DOHH2 (cell line): ENCODE results near the gene NFU1.

Experiments
- H3F3A ChIP-seq: fragments of 200-600 bp; sonication (generic), shearing (Covaris generic); 2 replicates; pipeline ENCODE4 v1.6.0; 2016; ENCODE audit warnings: antibody characterized with exemption, mild to moderate bottlenecking; ENCODE audit not compliant: control insufficient read depth, insufficient read depth
- H3K27ac ChIP-seq: fragments of 200-600 bp; sonication (generic); 2 replicates; pipeline ENCODE4 v1.5.1; 2014; ENCODE audit warnings: low read depth, mild to moderate bottlenecking, low read length, moderate library complexity
- H3K27me3 ChIP-seq: fragments of 200-600 bp; sonication (generic); 2 replicates; pipeline ENCODE4 v1.6.1; 2014; ENCODE audit warnings: mild to moderate bottlenecking, low read length, mixed read lengths; ENCODE audit not compliant: control insufficient read depth
- H3K36me3 ChIP-seq: fragments of 200-600 bp; sonication (generic); 2 replicates; pipeline ENCODE4 v1.6.1; 2014; ENCODE audit warnings: mild to moderate bottlenecking, low read length, moderate library complexity, mixed read lengths; ENCODE audit not compliant: control insufficient read depth
- H3K4me1 ChIP-seq: fragments of 200-600 bp; sonication (generic); 2 replicates; pipeline ENCODE4 v1.6.1; 2014; ENCODE audit warnings: mild to moderate bottlenecking, low read length, mixed read lengths; ENCODE audit not compliant: control insufficient read depth
- H3K4me2 ChIP-seq: fragments of 200-600 bp; sonication (generic); 2 replicates; pipeline ENCODE4 v1.6.0; 2014; ENCODE audit warnings: mild to moderate bottlenecking, low read length, moderate library complexity
- H3K4me3 ChIP-seq: fragments of 200-600 bp; sonication (generic); 2 replicates; pipeline ENCODE4 v1.5.1; 2014; ENCODE audit warnings: mild to moderate bottlenecking, low read length, mixed read lengths
- H3K79me2 ChIP-seq: fragments of 200-600 bp; sonication (generic); 2 replicates; pipeline ENCODE4 v1.6.1; 2014; ENCODE audit warnings: mild to moderate bottlenecking, low read length, mixed read lengths; ENCODE audit not compliant: control insufficient read depth
- H3K9me2 ChIP-seq: fragments of 200-600 bp; sonication (generic); replicated peaks from 2 replicates; pipeline ENCODE4 v1.6.1; 2014; ENCODE audit warnings: mild to moderate bottlenecking, low read length, mixed read lengths; ENCODE audit not compliant: control insufficient read depth
- H3K9me3 ChIP-seq: fragments of 200-600 bp; sonication (generic); 2 replicates; pipeline ENCODE4 v1.6.1; 2014; ENCODE audit warnings: antibody characterized with exemption, low read length, mixed read lengths; ENCODE audit not compliant: control insufficient read depth, insufficient read depth
- H4K20me1 ChIP-seq: fragments of 200-600 bp; sonication (generic); 2 replicates; pipeline ENCODE4 v1.6.0; 2014; ENCODE audit warnings: low read depth, mild to moderate bottlenecking, antibody characterized with exemption, low read length, moderate library complexity; ENCODE audit not compliant: control insufficient read depth, insufficient read depth
- EZH2phosphoT487 ChIP-seq: fragments of 200-600 bp; sonication (generic); IDR thresholded peaks from 2 replicates; pipeline ENCODE4 v1.6.1; 2017; ENCODE audit warnings: borderline replicate concordance, mild to moderate bottlenecking, antibody characterized with exemption, low read length, moderate library complexity, mixed read lengths
- TF ChIP-seq, protein P1 (sequence below): fragments of 200-600 bp; sonication (generic); IDR thresholded peaks from one replicate; pipeline ENCODE4 v1.5.1; 2014; ENCODE audit warnings: antibody characterized with exemption, mild to moderate bottlenecking, low read depth, low read length; ENCODE audit not compliant: poor library complexity, severe bottlenecking

The NFU1 gene

DNA sequence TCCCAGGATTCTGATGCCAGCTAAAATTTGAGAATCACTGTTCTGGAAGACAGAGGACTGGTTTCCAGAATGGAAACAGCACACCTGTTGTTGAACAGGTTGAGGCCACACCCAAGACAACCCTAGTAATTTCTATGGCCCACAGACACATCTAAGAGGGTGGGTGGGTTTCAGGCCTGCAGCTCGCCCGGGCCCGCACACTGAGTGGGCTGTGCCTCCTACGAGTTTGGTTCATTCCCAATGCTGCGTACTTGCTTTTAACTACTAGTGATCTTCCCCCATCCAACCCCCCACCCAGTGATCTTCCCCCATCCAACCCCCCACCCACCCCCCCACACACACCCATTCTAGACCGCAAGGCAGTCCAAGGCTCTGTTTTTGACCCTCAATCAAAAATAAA lies 1.3 kb upstream of the NFU1 start:
- Histone ChIP-seq H3F3A (no peaks in the 10 kb centered on the region), H3K4me2 (no peak overlapping the region), H3K9me3 (peaks cover 4% of the 10 kb centered on the region; the same call in 1 of the 2 replicates), H3K4me3 (no peak overlapping the region), H3K27me3 (no peaks in the 10 kb centered on the region), H4K20me1 (no peaks in the 10 kb centered on the region), H3K79me2 (peaks cover 24% of the 10 kb centered on the region), H3K4me1 (peaks cover 27% of the 10 kb centered on the region), H3K36me3 (no peaks in the 10 kb centered on the region), H3K9me2 (no peaks in the 10 kb centered on the region), H3K27ac (no peak overlapping the region)
- no peak for TF ChIP-seq EZH2phosphoT487
- TF ChIP-seq, protein P1, sequence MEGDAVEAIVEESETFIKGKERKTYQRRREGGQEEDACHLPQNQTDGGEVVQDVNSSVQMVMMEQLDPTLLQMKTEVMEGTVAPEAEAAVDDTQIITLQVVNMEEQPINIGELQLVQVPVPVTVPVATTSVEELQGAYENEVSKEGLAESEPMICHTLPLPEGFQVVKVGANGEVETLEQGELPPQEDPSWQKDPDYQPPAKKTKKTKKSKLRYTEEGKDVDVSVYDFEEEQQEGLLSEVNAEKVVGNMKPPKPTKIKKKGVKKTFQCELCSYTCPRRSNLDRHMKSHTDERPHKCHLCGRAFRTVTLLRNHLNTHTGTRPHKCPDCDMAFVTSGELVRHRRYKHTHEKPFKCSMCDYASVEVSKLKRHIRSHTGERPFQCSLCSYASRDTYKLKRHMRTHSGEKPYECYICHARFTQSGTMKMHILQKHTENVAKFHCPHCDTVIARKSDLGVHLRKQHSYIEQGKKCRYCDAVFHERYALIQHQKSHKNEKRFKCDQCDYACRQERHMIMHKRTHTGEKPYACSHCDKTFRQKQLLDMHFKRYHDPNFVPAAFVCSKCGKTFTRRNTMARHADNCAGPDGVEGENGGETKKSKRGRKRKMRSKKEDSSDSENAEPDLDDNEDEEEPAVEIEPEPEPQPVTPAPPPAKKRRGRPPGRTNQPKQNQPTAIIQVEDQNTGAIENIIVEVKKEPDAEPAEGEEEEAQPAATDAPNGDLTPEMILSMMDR, result no peak

DNA sequence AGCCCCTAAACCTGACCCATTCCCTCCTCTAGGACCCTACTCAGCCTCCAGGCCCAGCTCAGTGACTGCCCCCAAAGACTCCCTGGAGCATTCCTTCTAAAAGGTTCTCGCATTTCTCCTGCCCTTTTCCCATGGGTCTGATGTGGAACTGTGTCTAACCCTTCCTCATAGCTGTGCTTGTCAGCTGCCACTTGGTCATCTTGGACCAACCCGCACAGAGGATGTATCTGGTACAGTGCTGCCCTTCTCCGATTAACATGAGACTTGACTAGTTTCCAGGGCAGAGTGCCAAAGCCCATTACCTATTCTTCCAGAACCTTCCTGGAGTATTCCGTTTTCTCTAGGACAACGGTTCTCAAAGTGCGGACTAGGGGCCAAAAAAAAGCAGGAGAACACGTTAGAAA lies 518 bp upstream of the NFU1 start:
- Histone ChIP-seq H3K79me2 (peaks cover 24% of the 10 kb centered on the region), H3K9me3 (peaks cover 4% of the 10 kb centered on the region; the same call in 1 of the 2 replicates), H3K36me3 (no peaks in the 10 kb centered on the region), H3K27me3 (no peaks in the 10 kb centered on the region), H3K4me2 (peak overlapping the region; percentile 69), H3F3A (no peaks in the 10 kb centered on the region), H4K20me1 (no peaks in the 10 kb centered on the region), H3K27ac (no peak overlapping the region), H3K9me2 (no peaks in the 10 kb centered on the region), H3K4me3 (peak overlapping the region; percentile 81), H3K4me1 (peaks cover 27% of the 10 kb centered on the region)
- TF ChIP-seq EZH2phosphoT487, result no peak
- TF ChIP-seq, protein P1, result no peak

GRCh38 chr2:69436596-69436937 lies 668 bp downstream of the NFU1 start:
- peak overlapping the region; percentile 48 for H3K27ac ChIP-seq
- H3K4me1 ChIP-seq, result peaks cover 27% of the 10 kb centered on the region
- peak overlapping the region; percentile 69 for H3K4me2 ChIP-seq
- no peaks in the 10 kb centered on the region for H4K20me1 ChIP-seq
- TF ChIP-seq EZH2phosphoT487, result no peak
- TF ChIP-seq, protein P1, result peak; percentile 15
- H3K27me3 ChIP-seq, result no peaks in the 10 kb centered on the region
- peaks cover 24% of the 10 kb centered on the region for H3K79me2 ChIP-seq
- peaks cover 4% of the 10 kb centered on the region; the same call in 1 of the 2 replicates for H3K9me3 ChIP-seq
- no peaks in the 10 kb centered on the region for H3F3A ChIP-seq
- no peaks in the 10 kb centered on the region for H3K9me2 ChIP-seq
- no peaks in the 10 kb centered on the region for H3K36me3 ChIP-seq
- H3K4me3 ChIP-seq, result peak overlapping the region; percentile 81
